GM10266 (cell line): ENCODE data around the gene ANKRD16.
"Not testable (repeated sequence)": the region's sequence is repeated elsewhere in the genome, so short reads cannot be mapped to it uniquely, and the experiment has no call there.

ENCODE experiments used
- DNase-seq: peaks from one replicate; pipeline ENCODE4 v3.0.0; 2012; ENCODE audit errors: extremely low spot score
- CTCF ChIP-seq: IDR thresholded peaks from 2 replicates; pipeline ENCODE4 v1.5.1; 2012; ENCODE audit warnings: mild to moderate bottlenecking, low read depth; ENCODE audit not compliant: control insufficient read depth, insufficient read depth; ENCODE audit errors: missing control alignments

The ANKRD16 gene

GRCh38 chr10:5913736-5914135 lies 24.0 kb upstream of the ANKRD16 start:
- no peak for DNase-seq
- no peak for TF ChIP-seq CTCF

- DNase-seq: no peak
- no peak for TF ChIP-seq CTCF
These were observed 22.0 kb upstream of the ANKRD16 start for GRCh38 chr10:5911670-5912069.

GRCh38 chr10:5910323-5911100 lies 20.8 kb upstream of the ANKRD16 start:
- no peak for TF ChIP-seq CTCF

GRCh38 chr10:5908676-5909075 lies 19.0 kb upstream of the ANKRD16 start:
- not testable (repeated sequence) for DNase-seq

More at GRCh38 chr10:5910323-5911100, 20.8 kb upstream of the ANKRD16 start:
- DNase-seq: no peak

- no peak for TF ChIP-seq CTCF
- DNase-seq: no peak
These were observed 17.0 kb upstream of the ANKRD16 start for GRCh38 chr10:5906651-5907050.

GRCh38 chr10:5905854-5906507 lies 16.3 kb upstream of the ANKRD16 start:
- DNase-seq: no peak
- no peak for TF ChIP-seq CTCF

- peak; percentile 79 for DNase-seq
- TF ChIP-seq CTCF: no peak
These were observed 14.5 kb upstream of the ANKRD16 start for GRCh38 chr10:5904227-5904626.
